EH (cell line): ENCODE measurements around the gene PPM1E.
"Not testable (repeated sequence)": the region's sequence is repeated elsewhere in the genome, so short reads cannot be mapped to it uniquely, and the experiment has no call there.

ENCODE experiments used
- DNase-seq: peaks from one replicate; pipeline ENCODE4 v3.0.0-alpha.2; 2015; ENCODE audit warnings: low read depth

Gene PPM1E

DNA sequence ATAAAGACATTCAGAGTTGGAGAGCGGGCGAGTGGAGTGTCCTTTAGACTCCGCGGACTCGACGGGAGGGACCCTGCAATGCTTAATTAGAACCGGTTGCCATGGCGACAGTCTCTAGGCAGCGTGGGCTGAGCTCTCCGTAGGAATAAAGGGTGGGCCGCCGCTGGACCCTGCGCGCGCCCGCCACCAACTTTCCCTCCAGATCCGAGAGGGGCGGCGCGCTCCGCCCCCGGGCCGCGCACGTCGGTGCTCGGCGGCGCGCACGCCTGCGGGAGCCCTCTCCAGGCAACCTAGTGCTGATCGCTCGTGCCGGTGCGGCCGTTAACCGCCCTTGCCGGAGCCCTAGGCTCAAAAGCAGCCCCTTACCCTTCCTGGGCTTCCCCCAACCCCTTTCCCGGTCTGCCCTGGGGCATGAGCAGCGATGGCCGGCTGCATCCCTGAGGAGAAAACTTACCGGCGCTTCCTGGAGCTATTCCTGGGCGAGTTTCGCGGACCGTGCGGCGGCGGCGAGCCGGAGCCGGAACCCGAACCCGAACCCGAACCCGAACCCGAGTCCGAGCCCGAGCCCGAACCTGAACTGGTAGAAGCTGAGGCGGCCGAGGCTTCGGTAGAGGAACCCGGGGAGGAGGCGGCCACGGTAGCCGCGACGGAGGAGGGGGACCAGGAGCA is at the start of gene PPM1E:
Gene PPM1E, plus strand, starts transcription at position 278 of the 669 bp plus-strand sequence.
- DNase-seq: peak; percentile 25

DNA sequence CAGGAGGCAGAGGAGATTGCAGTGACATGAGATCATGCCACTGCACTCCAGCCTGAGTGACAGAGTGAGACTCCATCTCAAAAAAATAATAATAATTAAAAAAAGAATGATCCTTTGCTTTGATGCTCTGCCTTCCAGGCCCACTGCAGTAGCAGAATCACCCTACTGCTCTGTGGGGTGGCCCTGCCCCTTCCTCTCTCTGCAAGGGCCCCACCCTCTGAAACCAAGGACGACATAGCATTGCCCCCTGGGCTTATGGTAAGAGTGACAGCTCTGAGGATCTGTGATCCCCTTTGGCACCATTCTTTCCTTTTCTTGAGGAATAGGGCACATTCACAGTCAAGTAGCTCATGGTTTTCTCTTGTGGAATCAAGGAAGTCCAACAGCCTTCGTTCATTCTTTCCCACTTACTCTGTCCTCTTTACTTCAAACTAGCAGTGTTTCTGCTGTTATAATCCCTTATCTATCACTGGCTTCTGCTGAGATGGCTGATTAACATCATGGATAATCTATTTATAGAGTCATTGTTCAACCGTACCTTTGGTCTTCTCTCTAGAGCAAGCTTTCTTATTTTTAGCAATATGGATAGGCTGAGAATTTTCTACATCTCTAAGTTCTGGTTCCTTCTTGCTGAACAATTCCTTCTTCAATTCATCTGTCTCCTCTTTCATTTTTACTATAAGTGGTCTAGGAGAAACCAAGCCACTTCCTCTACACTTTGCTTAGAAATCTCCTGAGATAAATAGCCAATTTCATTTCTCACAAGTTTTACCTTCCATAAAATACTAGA is 49.1 kb upstream of the PPM1E start:
- DNase-seq: no peak

DNA sequence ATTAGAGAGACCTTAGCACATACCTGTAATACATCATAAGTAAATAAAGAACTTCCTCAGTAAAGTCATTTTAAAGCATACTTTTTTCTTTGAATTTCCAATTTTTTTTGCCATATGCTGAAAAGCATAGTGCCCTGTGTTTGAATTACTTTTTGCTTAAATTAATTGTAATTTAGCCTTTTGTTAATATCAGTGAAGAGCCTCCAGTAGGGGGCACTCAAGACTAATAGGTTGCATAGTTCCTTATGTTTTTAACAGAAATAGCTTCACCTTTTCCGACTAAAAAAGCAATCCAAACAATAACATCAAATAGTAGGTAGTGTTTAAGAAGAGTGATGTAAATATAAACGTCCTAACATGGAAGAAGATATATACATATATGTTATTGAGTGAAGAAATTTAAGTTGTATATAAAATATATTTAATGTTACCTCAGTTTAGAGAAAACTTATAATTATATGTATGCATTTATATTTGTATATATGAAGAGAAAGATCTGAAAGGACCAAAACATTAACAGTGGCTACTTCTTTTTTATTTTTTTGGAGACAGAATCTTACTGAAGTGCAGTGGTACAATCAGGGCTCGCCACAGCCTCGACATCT is 44.6 kb upstream of the PPM1E start:
- DNase-seq: peak; percentile 65

DNA sequence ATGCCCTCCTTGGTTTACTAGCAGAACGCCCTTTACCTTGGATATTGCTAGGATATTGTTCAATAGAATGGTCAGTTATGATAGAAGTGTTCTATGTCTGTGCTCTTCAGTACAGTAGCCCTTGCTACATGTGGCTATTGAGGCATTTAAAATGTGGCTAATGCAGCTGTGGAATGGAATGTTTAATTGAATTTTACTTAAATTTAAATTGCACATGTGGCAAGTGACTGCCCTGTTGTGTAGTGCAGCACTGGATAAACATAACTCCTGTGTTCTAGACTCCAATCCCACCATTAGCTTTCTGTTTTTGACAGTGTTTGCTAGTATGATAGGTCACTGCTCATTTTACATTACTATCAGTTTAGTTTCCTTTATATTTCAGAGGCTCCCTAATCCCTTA is 33.4 kb upstream of the PPM1E start:
- no peak for DNase-seq

DNA sequence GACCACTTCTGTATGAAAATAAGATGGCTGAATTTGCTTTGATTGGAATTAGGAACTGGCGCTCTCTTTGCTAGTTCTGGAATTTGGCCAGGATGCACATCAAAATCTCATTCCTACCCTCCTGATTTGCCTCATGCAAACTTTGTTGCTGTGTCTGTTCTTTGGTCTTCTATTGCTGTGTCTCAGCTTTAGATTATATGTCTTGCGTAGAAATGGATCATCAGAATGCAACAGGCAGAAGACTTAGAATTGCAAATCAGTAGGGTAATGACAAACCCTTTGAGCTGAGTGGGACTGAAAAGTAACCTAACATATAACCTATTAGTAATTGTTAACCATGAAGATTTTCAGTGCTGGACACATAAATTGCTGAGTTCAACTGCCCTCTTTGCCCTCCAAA is 33.0 kb upstream of the PPM1E start:
- DNase-seq: no peak

DNA sequence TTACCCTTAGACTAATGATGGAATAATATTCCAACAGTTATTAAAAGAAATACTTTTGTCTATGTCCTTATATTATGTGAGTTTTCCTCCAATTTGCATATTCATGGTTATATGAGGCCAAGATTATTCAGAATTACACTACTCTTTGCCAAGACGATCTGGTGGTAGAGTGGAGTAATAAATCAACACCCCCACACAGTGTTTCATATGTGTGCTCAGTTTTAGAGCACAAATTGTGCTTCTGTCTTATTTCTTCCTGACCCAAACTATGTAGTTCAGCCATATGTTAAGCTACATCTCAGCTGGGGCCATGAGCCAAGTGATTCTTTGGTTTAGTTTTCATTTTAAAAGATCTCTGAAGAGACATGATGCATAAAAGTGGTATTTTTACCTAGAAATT is 26.9 kb upstream of the PPM1E start:
- DNase-seq: no peak

DNA sequence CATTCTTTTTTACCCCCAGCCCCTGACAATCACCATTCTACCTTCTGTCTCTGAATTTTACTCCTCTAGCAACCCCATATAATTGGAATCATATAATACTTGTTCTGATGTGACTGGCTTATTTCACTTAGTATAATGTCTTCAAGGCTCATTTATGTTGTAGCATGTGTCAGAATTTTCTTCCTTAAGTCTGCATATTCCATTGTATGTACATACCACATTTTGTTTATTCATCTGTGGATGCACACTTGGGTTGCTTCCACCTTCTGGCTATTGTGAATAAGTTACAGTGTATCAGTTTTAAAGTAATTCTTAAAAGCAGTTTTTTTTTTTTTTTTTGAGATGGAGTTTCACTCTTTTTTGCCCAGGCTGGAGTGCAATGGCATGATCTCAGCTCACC is 24.7 kb upstream of the PPM1E start:
- no peak for DNase-seq

DNA sequence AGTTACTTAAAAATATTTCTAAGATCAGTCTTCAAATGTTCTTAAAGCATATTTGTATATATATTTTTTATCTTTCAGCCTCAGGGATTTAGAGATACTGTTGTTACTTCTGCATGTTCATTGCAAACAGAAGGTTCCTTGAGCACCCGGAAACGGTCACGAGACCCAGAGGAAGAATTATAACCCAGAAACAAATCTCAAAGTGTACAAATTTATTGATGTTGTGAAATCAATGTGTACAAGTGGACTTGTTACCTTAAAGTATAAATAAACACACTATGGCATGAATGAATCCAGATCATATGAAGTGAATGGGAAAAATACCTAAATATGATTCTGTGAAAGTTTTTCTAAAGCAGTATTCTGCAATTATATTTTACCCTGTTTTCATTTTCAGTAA is 21.6 kb upstream of the PPM1E start:
- DNase-seq: no peak

DNA sequence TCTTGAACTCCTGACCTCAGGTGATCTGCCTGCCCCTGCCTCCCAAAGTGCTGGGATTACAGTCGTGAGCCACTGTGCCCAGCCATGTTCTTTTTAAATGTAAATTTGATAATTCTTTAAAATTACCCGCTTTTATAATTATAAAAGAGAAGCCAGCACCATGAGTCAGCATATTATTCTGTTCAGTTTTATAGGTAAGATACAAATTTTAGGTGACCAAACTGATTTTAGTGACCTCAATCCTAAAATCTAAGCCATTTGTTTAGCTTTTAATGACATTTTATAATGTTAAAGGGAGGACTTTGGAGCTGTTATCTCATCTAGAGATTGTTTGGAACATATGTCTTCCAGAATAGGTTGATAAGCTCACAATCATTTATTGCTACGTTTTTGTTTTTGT is 20.8 kb upstream of the PPM1E start:
- DNase-seq: no peak

DNA sequence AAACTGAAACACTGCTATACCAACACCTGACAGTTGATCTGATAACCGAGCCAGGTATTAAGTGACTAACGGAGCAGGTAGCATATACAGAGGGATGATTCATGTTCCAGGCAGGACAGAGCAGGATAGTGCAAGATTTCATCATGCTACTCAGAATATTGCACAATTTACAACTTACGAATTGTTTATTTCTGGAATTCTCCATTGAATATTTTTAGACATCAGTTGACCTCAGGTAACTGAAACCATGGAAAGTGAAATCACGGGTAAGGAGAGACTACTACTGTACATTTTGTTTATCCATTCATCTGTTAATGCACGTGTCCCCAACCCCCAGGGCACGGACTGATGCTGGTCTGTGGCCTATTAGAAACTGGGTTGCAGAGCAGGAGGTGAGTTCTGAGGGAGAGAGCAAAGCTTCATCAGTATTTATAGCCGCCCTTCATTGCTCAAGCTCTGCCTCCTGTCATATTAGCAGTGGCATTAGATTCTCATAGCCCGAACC is 14.5 kb upstream of the PPM1E start:
- DNase-seq: peak; percentile 44

DNA sequence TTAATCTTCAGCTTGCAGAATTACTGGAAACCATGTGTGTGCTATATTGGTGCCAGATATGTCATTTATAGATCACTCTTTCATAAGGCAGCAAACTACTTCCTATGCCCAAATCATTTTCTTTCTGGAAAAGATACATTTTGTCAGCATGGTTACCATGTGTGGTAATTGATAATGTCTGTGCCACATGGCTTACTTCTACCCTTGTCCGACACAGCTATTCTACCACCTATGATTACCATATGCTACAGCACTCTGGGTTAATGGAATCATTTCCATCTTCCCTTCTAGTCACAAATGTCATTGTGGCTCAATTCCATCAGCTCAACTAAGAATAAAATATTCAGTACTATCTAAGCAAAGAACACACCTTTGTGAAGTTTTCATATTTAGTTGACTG is 8.0 kb upstream of the PPM1E start:
- no peak for DNase-seq

DNA sequence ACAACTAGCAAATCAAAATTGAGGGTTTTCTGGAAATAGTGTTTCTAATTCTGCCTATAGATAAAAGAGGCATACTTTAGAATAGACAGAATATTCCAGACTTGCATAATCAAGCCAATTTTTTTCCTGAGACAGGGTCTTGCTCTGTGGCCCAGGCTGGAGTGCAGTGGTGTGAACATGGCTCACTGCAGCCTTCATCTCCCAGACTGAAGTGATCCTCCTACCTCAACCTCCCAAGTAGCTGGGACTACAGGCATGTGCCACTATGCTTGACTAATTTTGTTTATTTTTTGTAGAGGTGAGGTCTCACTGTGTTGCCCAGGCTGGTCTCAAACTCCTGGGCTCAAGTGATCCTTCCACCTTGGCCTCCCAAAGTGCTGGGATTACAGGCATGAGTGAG is 6.0 kb upstream of the PPM1E start:
- not testable (repeated sequence) for DNase-seq

DNA sequence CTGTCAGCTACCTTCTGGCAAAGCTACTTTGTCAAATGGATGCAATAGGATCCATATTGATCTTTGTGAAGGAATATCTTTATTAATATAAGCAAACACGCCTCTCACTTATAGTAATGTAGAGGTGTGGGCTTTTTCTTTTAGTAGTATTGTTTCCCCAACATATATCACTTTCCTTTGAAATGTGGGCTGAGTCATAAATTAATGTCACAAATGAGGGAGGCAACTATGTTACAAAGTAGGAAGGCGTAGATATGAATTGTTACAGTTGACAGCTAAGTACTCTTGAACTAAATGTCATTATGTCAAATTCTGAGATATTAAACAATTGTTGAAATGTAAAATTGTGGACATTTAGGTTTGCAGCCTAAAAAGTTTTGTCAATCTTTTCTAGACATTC is 2.6 kb upstream of the PPM1E start:
- no peak for DNase-seq

DNA sequence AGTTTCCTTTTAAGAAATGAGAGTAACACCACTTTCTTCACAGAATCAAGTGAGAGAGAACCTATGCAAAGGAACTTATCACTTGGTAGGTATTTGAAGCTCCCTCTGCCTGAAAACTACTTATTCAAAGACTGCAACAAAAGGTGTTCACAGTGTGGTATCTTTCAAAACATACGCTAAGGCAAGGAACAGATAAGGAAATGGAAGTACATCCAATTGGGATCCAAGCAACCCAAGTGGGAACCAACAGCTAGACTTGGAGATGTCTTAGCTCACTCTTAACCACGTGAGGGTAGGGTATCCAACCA is 431 bp upstream of the PPM1E start:
- DNase-seq: no peak

DNA sequence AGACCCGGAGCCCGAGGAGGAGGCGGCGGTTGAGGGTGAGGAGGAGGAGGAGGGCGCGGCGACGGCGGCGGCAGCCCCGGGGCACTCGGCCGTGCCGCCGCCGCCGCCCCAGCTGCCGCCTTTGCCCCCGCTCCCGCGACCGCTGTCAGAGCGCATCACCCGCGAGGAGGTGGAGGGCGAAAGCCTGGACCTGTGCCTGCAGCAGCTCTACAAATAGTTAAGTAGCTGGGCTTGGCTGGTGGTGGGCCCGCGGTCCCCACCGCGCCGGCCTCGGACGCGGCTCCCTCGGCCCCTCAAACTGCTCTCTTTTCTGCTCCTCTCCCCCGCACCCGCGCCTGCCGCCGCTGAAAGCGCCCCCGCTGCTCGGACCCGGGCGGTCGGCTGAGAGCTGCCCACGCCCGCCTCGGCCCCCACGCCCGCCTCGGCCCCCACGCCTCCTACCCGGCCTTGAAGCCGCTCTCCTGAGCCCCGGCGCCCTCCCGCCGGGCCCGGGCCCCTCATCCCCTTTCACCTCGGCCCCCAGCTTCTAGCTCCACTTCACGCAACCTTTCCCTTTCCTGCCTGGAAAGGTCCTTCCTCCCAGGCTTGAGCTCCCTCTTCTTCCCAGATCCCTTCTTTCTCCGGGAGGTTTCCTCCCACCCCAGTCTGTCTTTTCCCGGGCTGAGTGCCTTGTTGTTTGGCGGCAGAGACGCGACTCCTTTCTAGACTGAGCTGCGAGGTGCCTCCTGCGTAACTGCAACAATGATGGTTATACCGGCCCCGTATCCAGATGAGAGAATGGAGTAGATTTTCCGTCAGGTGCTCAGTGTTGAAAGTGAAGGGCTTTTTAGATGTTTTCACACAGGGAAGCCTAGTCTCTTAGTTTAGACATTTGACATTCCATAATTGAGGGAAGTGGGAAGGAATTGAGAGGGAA is 850 bp downstream of the PPM1E start:
- DNase-seq: peak; percentile 4

DNA sequence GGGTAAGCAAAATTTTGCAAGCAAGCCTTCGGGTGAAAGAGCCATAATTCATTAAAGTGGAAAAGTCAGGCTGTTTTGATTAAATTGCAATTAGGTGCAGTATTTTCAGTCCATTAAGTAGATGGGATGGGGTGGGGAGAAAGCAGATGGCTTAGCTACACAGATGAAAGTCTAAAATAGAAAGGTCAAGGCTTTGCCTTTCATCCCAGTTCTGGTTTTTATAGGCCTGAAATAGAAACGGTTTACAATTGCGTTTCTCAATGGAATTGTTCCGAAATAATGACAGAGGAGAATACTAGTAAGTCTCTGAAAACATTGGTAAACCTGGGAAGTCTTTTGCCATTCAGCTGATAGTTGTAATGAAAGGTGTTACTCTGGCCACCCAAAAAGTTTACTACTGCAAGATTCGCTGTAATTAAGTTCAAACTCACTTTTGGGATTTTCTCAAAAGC is 1.5 kb downstream of the PPM1E start:
- DNase-seq: no peak

DNA sequence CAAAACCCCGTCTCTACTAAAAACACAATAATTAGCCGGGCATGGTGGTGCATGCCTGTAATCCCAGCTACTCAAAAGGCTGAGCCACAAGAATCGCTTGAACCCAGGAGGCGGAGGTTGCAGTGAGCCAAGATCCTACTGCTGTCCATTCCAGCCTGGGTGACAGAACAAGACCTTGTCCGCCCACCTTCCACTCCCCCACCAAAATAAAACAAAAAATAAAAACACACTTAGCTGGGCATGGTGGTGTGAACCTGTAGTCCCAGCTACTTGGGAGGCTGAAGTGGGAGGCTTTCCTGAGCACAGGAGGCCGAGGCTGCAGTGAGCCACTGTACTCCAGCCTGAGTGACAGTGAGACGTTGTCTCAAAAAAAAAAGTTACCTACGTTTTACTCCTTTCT is 3.2 kb downstream of the PPM1E start:
- no peak for DNase-seq

DNA sequence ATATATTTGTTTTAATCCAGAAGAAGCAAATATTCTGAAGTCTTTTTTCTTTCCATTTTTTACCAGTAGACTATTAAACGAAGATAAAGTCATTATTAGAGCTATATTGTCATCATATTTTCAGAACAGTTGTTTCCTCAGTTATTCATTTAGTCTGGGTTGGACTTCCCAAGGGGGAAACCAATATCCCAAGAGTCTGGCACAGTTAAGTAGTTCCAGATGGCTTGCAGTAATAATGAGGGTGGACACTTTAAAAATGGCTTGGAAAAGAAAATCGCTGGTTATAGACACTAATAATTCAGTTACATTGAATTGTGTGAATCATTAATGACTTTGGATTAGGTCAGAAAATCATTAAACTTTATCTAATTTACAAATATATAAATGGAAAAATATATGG is 3.9 kb downstream of the PPM1E start:
- no peak for DNase-seq

DNA sequence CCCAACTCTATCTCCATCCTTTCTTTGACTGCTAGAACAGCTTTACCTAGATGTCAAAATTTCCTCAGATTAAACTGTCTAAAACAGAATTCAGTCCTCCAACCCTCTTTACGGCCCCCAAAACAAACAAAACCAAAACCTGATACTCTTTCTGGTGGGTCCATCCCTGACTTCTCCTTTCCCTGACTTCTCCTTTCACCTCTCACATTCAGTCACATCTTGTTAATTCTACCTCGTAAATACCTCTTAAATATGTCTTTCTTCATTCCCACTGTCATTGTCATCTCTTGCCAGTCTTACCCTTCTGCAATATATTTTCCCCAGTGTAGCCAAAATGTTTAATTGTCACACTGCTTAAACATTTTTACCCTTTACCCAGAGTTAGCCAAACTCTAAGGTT is 4.6 kb downstream of the PPM1E start:
- no peak for DNase-seq

DNA sequence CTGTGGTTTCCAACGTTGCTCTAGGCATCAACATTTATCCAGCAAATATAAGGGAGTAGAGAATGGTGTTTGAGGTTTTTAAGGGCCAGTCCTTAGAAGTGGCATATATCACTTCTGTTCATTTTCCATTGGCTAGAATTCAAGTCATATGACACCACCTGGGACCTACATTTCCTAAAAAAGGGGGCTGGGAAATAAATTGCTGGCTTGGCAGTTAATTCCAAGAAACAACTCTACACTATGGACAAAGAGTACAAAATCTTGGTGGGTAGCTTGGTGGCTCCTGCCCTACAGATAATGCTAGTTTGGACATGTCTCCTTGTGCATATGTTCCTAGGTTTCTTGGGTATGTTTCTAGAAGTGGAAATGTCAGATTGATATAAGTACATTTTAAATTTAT is 7.6 kb downstream of the PPM1E start:
- DNase-seq: no peak

DNA sequence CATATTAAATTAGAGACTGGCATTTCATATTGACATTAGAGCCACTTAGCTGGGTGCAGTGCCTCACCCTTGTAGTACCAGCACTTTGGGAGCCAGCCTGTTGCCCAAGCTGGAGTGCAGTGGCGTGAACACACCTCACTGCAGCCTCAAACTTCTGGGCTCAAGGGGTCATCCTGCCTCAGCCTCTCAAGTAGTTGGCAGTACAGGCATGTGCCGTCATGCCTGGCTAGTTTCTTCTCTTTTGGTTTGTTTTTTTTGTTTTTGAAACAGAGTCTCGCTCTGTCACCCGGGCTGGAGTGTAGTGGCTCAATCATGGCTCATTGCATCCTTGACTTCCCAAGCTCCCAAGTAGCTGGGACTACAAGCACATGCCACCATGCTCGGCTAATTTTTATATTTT is 8.7 kb downstream of the PPM1E start:
- DNase-seq: no peak

DNA sequence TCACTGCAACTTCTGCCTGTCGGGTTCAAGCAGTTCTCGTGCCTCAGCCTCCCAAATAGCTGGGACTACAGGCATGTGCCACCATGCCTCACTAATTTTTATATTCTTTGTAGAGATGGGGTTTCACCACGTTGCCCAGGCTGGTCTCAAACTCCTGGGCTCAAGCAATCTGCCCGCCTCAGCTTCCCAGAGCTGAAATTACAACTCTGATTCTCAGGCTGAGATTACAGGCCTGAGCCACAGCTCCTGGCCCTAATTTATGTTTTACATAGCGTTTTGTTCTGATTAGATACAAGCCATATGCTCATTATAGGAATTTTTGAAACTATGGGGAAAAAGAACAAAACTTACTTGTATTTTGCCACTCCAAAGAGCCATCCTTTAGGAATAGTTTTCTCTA is 22.8 kb downstream of the PPM1E start:
- not testable (repeated sequence) for DNase-seq
